Vagina (tissue), 2 donors: Measurements from ENCODE around the gene DHRSX. TPM values are rescaled to one million over a fixed set of nuclear protein-coding genes. Genes with fewer than 3 reads are reported as not detected.
"Not testable (repeated sequence)": the region's sequence is repeated elsewhere in the genome, so short reads cannot be mapped to it uniquely, and the experiment has no call there.

Experiments
- DNase-seq, 2 donors: peaks; one replicate each; pipeline ENCODE4 v3.0.0-alpha.2; 2017; ENCODE audit errors: extremely low spot score in 2 of 2
- H3K27ac ChIP-seq: fragments of 200-600 bp; sonication (generic); one replicate; pipeline ENCODE4 v1.5.1; 2019
- H3K27me3 ChIP-seq: fragments of 200-600 bp; sonication (generic); one replicate; pipeline ENCODE4 v1.5.1; 2019
- H3K36me3 ChIP-seq, 2 donors: fragments of 200-600 bp; sonication (generic); one replicate each; pipeline ENCODE4 v1.5.1; 2017 to 2019
- H3K4me1 ChIP-seq: fragments of 200-600 bp; sonication (generic); one replicate; pipeline ENCODE4 v1.5.1; 2019
- H3K4me3 ChIP-seq, 2 donors: fragments of 200-600 bp; sonication (generic); 1 replicate in 1 of 2; 2 replicates in 1 of 2; pipeline ENCODE4 v1.5.1; 2016 to 2019
- H3K9me3 ChIP-seq: fragments of 200-600 bp; sonication (generic); one replicate; pipeline ENCODE4 v1.5.1; 2019
- CTCF ChIP-seq, 3 experiments: fragments of 450-650 bp in 2 of 3; fragments of 200-600 bp in 1 of 3; sonication (generic) in 1 of 3; IDR thresholded peaks; one replicate each; pipeline ENCODE4 v1.5.1; 2017 to 2019; ENCODE audit warnings: antibody characterized with exemption in 3 of 3, mild to moderate bottlenecking in 2 of 3, moderate library complexity in 2 of 3
- POLR2A ChIP-seq, 2 donors: fragments of 450-650 bp; IDR thresholded peaks; one replicate each; pipeline ENCODE4 v1.6.1; 2017; ENCODE audit warnings: antibody characterized with exemption in 2 of 2, mild to moderate bottlenecking in 2 of 2, moderate library complexity in 2 of 2
- POLR2AphosphoS5 ChIP-seq, 2 donors: sonication (generic); formaldehyde crosslinking; IDR thresholded peaks; one replicate each; pipeline ENCODE4 v1.9.0; 2017; ENCODE audit warnings: antibody characterized with exemption in 2 of 2, mild to moderate bottlenecking in 2 of 2, low read depth in 1 of 2; ENCODE audit not compliant: insufficient read depth in 1 of 2
- intact Hi-C: fragments of 100-400 bp; cut with DNase I; formaldehyde crosslinking; loops from one replicate; pipeline ENCODE4 v1.15.1; 2023
- total RNA-seq: library from RNA; depleted of rRNA; stranded (reverse); fragments of >200 nt; gene quantifications from one replicate; pipeline ENCODE4 v1.2.3, GENCODE V29; 2016

The DHRSX gene
- total RNA-seq, 1 donor from 2014 or later = 26.0 TPM

DNA sequence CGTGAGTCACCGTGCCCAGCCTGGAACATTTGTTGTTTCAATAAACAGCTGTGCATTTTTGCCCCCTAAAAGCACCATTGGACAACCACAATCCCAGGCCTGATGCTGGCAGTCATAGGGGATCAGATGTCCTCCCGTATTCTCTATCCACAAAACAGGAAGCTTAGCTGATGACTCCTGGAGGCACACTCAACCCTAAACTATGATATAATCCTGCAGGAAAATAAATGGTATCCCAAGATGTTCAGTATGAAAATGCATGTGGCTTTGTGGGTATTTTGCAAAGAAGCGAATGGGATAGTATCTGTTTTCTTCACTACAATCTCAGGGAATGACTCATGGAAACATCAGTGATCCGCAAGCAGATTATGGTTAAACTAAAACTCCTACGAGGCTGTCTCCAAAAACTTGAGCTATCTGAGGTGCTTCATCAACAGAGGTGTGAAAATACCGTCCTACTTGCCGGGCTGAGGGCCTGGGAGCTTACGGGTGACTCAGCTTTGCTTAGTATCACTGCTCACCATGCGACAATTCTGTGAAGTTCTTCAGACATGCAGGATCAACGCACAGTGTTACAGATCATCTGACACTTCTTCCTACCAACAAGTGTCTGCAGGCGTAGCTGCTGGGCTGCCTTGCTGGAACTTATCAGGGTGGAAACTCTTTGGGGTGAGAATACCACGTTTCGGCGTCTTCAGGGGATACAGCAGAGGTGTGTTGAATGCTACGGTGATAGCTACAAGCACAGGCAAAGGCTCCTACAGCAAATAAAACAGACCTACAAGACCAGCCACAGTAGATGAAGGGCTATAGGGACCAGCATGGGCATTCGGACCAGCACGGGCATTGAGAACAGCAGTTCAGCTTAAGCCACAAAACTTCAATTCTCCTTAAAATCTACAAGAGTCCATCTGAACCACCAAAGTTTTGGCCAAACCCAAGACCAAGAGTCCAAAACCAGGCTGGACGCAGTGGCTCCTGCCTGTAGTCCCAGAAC, 148.5 kb downstream of the DHRSX start:
- intact Hi-C loops = no loop called here
- Histone ChIP-seq H3K27me3 (no peaks in the 10 kb centered on the region), H3K4me3 (no peak overlapping the region), H3K4me1 (no peaks in the 10 kb centered on the region), H3K9me3 (no peaks in the 10 kb centered on the region), H3K36me3 (no peaks in the 10 kb centered on the region), H3K27ac (no peak overlapping the region)
- no peak for DNase-seq
- no peak for TF ChIP-seq POLR2A (IDR thresholded peaks at IDR 0.05)
- no peak for TF ChIP-seq CTCF (IDR thresholded peaks at IDR 0.05)
- TF ChIP-seq POLR2AphosphoS5 (IDR thresholded peaks at IDR 0.05; ENCODE audit: insufficient read depth in 1 of 2, low read depth in 1 of 2) = no peak

GRCh38 chrX:2351321-2351720, 149.5 kb downstream of the DHRSX start:
- intact Hi-C loops = no loop called here
- H3K27me3 ChIP-seq = no peaks in the 10 kb centered on the region
- DNase-seq = no peak
- H3K4me1 ChIP-seq = no peaks in the 10 kb centered on the region
- TF ChIP-seq CTCF (IDR thresholded peaks at IDR 0.05) (no peak), POLR2AphosphoS5 (IDR thresholded peaks at IDR 0.05; ENCODE audit: insufficient read depth in 1 of 2, low read depth in 1 of 2) (no peak), POLR2A (IDR thresholded peaks at IDR 0.05) (no peak)
- no peaks in the 10 kb centered on the region for H3K9me3 ChIP-seq
- no peak overlapping the region for H3K27ac ChIP-seq
- no peaks in the 10 kb centered on the region for H3K36me3 ChIP-seq
- no peak overlapping the region for H3K4me3 ChIP-seq

- DNase-seq, intact Hi-C loops, H3K9me3 ChIP-seq, H3K27ac ChIP-seq, H3K36me3 ChIP-seq, H3K4me1 ChIP-seq, H3K4me3 ChIP-seq, H3K27me3 ChIP-seq: not testable (repeated sequence)
These were observed 150.1 kb downstream of the DHRSX start for GRCh38 chrX:2350703-2351102.

DNA sequence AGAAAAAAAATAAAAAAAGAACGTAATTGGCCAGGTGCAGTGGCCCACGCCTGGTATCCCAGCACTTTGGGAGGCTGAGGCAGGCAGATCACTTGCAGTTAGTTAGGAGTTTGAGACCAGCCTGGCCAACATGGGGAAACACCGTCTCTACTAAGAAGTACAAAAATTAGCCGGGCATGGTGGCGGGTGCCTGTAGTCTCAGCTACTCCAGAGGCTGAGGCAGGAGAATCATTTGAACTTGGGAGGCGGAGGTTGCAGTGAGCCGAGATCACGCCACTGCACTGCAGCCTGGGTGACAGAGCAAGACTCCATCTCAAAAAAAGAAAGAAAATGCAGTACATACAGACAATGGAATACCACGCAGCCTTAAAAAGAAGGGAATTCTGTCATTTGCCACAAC, 150.7 kb downstream of the DHRSX start:
- H3K4me3 ChIP-seq, DNase-seq, H3K27ac ChIP-seq, intact Hi-C loops, H3K36me3 ChIP-seq, H3K27me3 ChIP-seq, H3K4me1 ChIP-seq, H3K9me3 ChIP-seq: not testable (repeated sequence)

- intact Hi-C loops = no loop called here
- no peaks in the 10 kb centered on the region for H3K36me3 ChIP-seq
- TF ChIP-seq POLR2AphosphoS5 (IDR thresholded peaks at IDR 0.05; ENCODE audit: insufficient read depth in 1 of 2, low read depth in 1 of 2) (no peak), POLR2A (IDR thresholded peaks at IDR 0.05) (no peak), CTCF (IDR thresholded peaks at IDR 0.05) (no peak)
These were observed 152.6 kb downstream of the DHRSX start for GRCh38 chrX:2348211-2348610.

GRCh38 chrX:2346158-2346557, 154.6 kb downstream of the DHRSX start:
- intact Hi-C loops = no loop called here
- H3K4me3 ChIP-seq = no peak overlapping the region
- DNase-seq = no peak
- H3K27me3 ChIP-seq = no peaks in the 10 kb centered on the region
- H3K36me3 ChIP-seq = no peaks in the 10 kb centered on the region
- H3K27ac ChIP-seq = no peak overlapping the region
- H3K9me3 ChIP-seq = no peaks in the 10 kb centered on the region
- H3K4me1 ChIP-seq = no peaks in the 10 kb centered on the region
- no peak for TF ChIP-seq POLR2AphosphoS5 (IDR thresholded peaks at IDR 0.05; ENCODE audit: insufficient read depth in 1 of 2, low read depth in 1 of 2)

More at GRCh38 chrX:2348211-2348610, 152.6 kb downstream of the DHRSX start:
- Histone ChIP-seq H3K27me3 (no peaks in the 10 kb centered on the region), H3K4me3 (no peak overlapping the region), H3K9me3 (no peaks in the 10 kb centered on the region), H3K4me1 (no peaks in the 10 kb centered on the region), H3K27ac (no peak overlapping the region)
- no peak for DNase-seq
